ENCODE results near the gene CFAP57. TPM values are rescaled to one million over a fixed set of nuclear protein-coding genes. Genes with fewer than 3 reads are reported as not detected.

The CFAP57 gene
- total and polyA plus RNA-seq, 12 donors, result 0.09 to 0.35 (median 0.16) TPM; not detected in 5

DNA sequence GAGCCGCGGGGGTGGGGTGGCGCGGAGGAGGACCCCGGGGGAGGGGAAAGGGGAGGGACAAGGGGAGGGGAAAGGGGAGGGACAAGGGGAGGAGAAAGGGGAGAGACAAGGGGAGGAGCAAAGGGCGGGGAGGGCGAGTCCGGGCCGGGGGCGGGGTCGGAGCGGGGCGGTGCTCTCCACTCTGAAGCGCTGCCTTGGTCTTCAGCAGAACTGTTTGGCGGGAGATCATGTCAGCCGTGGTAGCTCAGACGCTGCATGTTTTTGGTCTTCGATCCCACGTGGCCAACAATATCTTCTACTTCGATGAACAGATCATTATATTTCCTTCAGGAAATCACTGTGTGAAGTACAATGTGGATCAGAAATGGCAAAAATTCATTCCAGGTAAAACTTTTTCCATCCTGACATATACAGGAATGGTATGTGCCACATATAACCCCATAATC, 420 bp downstream of the CFAP57 start:
- intact Hi-C loops (cut with DNase I), result no loop called here
- H3K36me3 ChIP-seq, result peaks cover 0 to 32% (median 13%) of the 10 kb centered on the region in 9 donors
- ATAC-seq, result peak; percentile 96 to 99 (median 98)
- peaks cover 0 to 23% (median 0%) of the 10 kb centered on the region in 7 donors for H3K27me3 ChIP-seq
- 1 to 2% methylated on average over 15 to 20 of the region's 20 CpGs for WGBS, 2 donors
- H3K4me3 ChIP-seq, result peak overlapping the region; percentile 77 to 99 (median 88)
- DNase-seq, result peak; percentile 86 to 92
- H3K9me3 ChIP-seq, result no peaks in the 10 kb centered on the region
- peak overlapping the region in 1 of 10 donors; percentile 73 for H3K27ac ChIP-seq
- TF ChIP-seq, protein P1, sequence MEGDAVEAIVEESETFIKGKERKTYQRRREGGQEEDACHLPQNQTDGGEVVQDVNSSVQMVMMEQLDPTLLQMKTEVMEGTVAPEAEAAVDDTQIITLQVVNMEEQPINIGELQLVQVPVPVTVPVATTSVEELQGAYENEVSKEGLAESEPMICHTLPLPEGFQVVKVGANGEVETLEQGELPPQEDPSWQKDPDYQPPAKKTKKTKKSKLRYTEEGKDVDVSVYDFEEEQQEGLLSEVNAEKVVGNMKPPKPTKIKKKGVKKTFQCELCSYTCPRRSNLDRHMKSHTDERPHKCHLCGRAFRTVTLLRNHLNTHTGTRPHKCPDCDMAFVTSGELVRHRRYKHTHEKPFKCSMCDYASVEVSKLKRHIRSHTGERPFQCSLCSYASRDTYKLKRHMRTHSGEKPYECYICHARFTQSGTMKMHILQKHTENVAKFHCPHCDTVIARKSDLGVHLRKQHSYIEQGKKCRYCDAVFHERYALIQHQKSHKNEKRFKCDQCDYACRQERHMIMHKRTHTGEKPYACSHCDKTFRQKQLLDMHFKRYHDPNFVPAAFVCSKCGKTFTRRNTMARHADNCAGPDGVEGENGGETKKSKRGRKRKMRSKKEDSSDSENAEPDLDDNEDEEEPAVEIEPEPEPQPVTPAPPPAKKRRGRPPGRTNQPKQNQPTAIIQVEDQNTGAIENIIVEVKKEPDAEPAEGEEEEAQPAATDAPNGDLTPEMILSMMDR (IDR thresholded peaks at IDR 0.05), result no peak
- peaks cover 0 to 21% (median 16%) of the 10 kb centered on the region in 9 donors for H3K4me1 ChIP-seq

DNA sequence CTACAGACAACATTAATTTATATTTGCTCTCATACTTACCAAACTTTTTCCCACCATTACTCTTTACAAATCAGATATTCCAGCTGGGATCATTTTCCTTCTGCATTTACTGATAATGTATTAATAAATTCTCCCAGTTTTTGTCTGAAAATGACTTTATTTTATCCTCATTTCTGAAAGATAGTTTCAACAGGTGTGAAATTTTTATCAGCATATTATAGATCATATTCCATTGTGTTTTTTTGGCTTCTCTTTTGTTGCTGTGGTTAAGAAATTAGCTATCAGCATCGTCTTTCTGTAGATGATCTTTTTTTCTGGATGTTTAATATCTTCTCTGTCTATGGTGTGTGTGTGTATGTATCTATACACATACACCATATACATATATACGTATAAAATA, 2.7 kb downstream of the CFAP57 start:
- no peak for DNase-seq
- WGBS, 2 donors, result 86 to 90% methylated on average over 2 of the region's 2 CpGs

DNA sequence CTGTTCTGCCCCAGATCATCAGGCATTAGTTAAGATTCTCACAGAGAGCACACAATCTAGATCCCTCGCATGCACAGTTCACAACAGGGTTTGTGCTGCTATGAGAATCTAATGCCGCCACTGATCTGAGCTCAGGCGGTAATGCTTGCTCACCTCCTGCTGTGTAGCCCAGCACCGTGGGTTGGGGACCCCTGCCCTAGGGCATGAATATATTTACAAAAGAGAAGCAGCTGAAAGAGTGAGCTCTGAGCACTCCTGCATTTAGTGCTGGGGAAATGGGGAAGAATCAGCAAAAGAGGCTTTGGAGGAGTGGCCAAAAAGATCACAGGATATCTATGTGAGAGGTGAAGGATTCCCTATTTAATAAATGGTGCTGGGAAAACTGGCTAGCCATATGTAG, 5.6 kb downstream of the CFAP57 start:
- 55 to 57% methylated on average over 4 of the region's 4 CpGs for WGBS, 2 donors

More for the DNA sequence above, 2.7 kb downstream of the CFAP57 start:
- no peak for ATAC-seq
- Histone ChIP-seq H3K27ac (no peak overlapping the region), H3K4me3 (no peak overlapping the region), H3K27me3 (peaks cover 0 to 26% (median 0%) of the 10 kb centered on the region in 7 donors), H3K36me3 (peaks cover 0 to 9% (median 0%) of the 10 kb centered on the region in 9 donors), H3K9me3 (no peaks in the 10 kb centered on the region), H3K4me1 (peaks cover 0 to 21% (median 16%) of the 10 kb centered on the region in 9 donors)
- TF ChIP-seq, protein P1 (IDR thresholded peaks at IDR 0.05), result no peak
- intact Hi-C loops (cut with DNase I), result no loop called here

DNA sequence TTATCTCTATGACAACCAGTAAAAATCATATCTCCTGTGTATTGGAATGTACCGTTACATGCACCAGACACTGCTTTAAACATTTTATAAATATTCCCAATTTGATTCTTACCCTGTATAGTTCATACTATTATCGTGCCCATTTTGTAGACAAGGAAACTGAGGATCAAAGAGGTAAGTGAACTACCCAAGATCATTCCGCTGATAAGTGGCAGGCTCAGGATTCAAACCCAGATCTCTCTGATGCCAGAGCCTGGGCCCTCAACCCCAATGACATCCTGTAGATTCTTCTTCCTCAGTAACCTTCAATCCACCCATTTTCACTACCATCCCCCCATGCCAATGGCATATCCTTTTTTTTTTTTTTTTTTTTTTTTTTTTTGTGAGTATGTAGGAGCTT, 12.3 kb downstream of the CFAP57 start:
- ATAC-seq, result no peak
- Histone ChIP-seq H3K9me3 (no peaks in the 10 kb centered on the region), H3K27ac (no peak overlapping the region), H3K27me3 (no peaks in the 10 kb centered on the region), H3K4me3 (no peak overlapping the region), H3K4me1 (no peaks in the 10 kb centered on the region), H3K36me3 (no peaks in the 10 kb centered on the region)
- intact Hi-C loops (cut with DNase I), result no loop called here
- DNase-seq, result no peak
- TF ChIP-seq, protein P1 (IDR thresholded peaks at IDR 0.05), result no peak
- WGBS, 2 donors, result 97 to 98% methylated on average over 3 of the region's 3 CpGs

More for the DNA sequence above, 5.6 kb downstream of the CFAP57 start:
- Histone ChIP-seq H3K4me3 (no peak overlapping the region), H3K4me1 (peaks cover 0 to 6% (median 4%) of the 10 kb centered on the region in 9 donors), H3K9me3 (no peaks in the 10 kb centered on the region), H3K36me3 (no peaks in the 10 kb centered on the region), H3K27ac (no peak overlapping the region), H3K27me3 (peaks cover 0 to 26% (median 0%) of the 10 kb centered on the region in 7 donors)
- intact Hi-C loops (cut with DNase I), result no loop called here
- DNase-seq, result no peak
- TF ChIP-seq, protein P1 (IDR thresholded peaks at IDR 0.05), result no peak
- ATAC-seq, result no peak
